ENCODE measurements around the gene PRKACA. TPM values are rescaled to one million over a fixed set of nuclear protein-coding genes. Genes with fewer than 3 reads are reported as not detected.

Gene PRKACA
- total and polyA plus RNA-seq, 8 donors: 81.5 to 118 (median 93.7) TPM

- DNase-seq: peak in 2 of 4 donors; percentile 52 to 88
- TF ChIP-seq CTCF (IDR thresholded peaks at IDR 0.05): no peak
- intact Hi-C loops (cut with DNase I): no loop called here
- Histone ChIP-seq H3K36me3 (peaks cover 0 to 23% of the 10 kb centered on the region in 2 donors), H3K9me3 (peaks cover 0 to 11% of the 10 kb centered on the region in 2 donors), H3K27me3 (no peaks in the 10 kb centered on the region), H3K27ac (peak overlapping the region; percentile 61 to 69), H3K4me3 (peak overlapping the region; percentile 34 to 73), H3K4me1 (peaks cover 7 to 25% of the 10 kb centered on the region in 2 donors)
- ATAC-seq: peak; percentile 1
These were observed 27.7 kb downstream of the PRKACA start for GRCh38 chr19:14089662-14090508.

GRCh38 chr19:14089412-14089661 is 28.2 kb downstream of the PRKACA start:
- intact Hi-C loops (cut with DNase I): no loop called here
- no peak overlapping the region for H3K27ac ChIP-seq
- H3K9me3 ChIP-seq: peaks cover 0 to 11% of the 10 kb centered on the region in 2 donors
- peak overlapping the region; percentile 22 to 73 for H3K4me3 ChIP-seq
- peak in 1 of 2 donors; percentile 10 for TF ChIP-seq CTCF (IDR thresholded peaks at IDR 0.05)
- ATAC-seq (no peak), DNase-seq (no peak)
- peaks cover 0 to 23% of the 10 kb centered on the region in 2 donors for H3K36me3 ChIP-seq
- H3K4me1 ChIP-seq: peaks cover 7 to 25% of the 10 kb centered on the region in 2 donors
- no peaks in the 10 kb centered on the region for H3K27me3 ChIP-seq

- Histone ChIP-seq H3K36me3 (peaks cover 0 to 23% of the 10 kb centered on the region in 2 donors), H3K27ac (no peak overlapping the region), H3K4me3 (peak overlapping the region; percentile 22 to 73), H3K9me3 (peaks cover 0 to 11% of the 10 kb centered on the region in 2 donors), H3K4me1 (peaks cover 7 to 25% of the 10 kb centered on the region in 2 donors), H3K27me3 (no peaks in the 10 kb centered on the region)
- intact Hi-C loops (cut with DNase I): no loop called here
- DNase-seq (no peak), ATAC-seq (no peak)
- TF ChIP-seq CTCF (IDR thresholded peaks at IDR 0.05): no peak
These were observed 28.7 kb downstream of the PRKACA start for GRCh38 chr19:14088634-14089411.

- no peak for TF ChIP-seq CTCF (IDR thresholded peaks at IDR 0.05)
- Histone ChIP-seq H3K27ac (no peak overlapping the region), H3K9me3 (no peaks in the 10 kb centered on the region), H3K36me3 (peaks cover 0 to 23% of the 10 kb centered on the region in 2 donors), H3K27me3 (no peaks in the 10 kb centered on the region), H3K4me1 (peaks cover 12 to 27% of the 10 kb centered on the region in 2 donors), H3K4me3 (no peak overlapping the region)
- ATAC-seq (no peak), DNase-seq (no peak)
- intact Hi-C loops (cut with DNase I): no loop called here
These were observed 31.5 kb downstream of the PRKACA start for GRCh38 chr19:14086098-14086497.

Measured in left lung (tissue), 10 donors.